Measurements from ENCODE around the gene TRAM2. TPM values are rescaled to one million over a fixed set of nuclear protein-coding genes. Genes with fewer than 3 reads are reported as not detected.
A peak's percentile ranks its signal among the peaks of the same experiment; 100 is the strongest.

Gene TRAM2
- total and polyA plus RNA-seq, 9 of the 15 experiments (the other 6 are each of a cell fraction or from before 2014, with no cell fraction given), result 2.6 to 13.3 (median 8.9) TPM

DNA sequence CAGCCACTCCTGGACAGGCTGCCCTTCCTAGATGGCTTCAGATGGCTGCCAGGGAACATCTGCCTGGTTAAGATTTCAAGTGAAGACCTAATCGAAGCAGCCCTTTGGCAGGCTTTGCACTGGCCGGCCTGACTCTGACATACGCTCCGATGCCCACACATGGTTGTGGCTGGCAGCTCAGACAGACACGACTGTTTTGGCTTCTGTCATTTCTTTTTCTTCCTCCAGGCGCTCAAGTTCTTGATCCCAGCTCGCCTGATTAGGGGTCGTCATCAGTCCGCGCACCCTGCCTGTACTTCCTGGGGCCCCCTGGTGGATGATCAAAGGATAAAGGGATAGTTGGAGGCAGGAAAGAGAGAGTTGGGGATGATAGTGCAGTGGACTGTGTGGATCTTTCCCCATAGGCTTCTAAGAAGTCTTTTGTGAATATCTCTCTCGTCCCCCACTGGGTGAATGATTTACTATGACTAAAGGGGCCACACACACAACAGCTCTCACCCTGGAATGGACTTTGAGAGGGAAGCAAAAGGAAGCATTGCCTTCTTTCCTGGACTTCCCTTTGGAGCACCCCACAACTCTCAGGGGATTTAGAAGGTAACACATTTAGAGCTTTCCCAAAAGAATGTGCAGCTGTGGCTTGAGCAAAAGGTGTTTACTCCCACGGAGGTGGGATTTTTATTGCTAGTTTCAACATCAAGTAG is 21.4 kb upstream of the TRAM2 start (continued):
- TF ChIP-seq, protein P1, sequence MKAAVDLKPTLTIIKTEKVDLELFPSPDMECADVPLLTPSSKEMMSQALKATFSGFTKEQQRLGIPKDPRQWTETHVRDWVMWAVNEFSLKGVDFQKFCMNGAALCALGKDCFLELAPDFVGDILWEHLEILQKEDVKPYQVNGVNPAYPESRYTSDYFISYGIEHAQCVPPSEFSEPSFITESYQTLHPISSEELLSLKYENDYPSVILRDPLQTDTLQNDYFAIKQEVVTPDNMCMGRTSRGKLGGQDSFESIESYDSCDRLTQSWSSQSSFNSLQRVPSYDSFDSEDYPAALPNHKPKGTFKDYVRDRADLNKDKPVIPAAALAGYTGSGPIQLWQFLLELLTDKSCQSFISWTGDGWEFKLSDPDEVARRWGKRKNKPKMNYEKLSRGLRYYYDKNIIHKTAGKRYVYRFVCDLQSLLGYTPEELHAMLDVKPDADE (conservative IDR thresholded peaks at IDR 0.05; ENCODE audit: control insufficient read depth, low read depth, low read length), result no peak
- TF ChIP-seq CTCFL (IDR thresholded peaks at IDR 0.05; ENCODE audit: borderline replicate concordance, insufficient read depth, low read depth, low read length, poor library complexity, severe bottlenecking) (peak; percentile 81), NR2C2 (CRISPR knock-in tag; IDR thresholded peaks at IDR 0.05) (no peak), NR2C2 (tag; IDR thresholded peaks at IDR 0.05) (no peak; the same call in 1 of the 2 replicates), HNRNPUL1 (IDR thresholded peaks at IDR 0.05; ENCODE audit: low read length) (no peak), TRIM24 (IDR thresholded peaks at IDR 0.05) (no peak), RBFOX2 (IDR thresholded peaks at IDR 0.05; ENCODE audit: low read depth, low read length) (peak; percentile 54), ZFP1 (CRISPR knock-in tag; IDR thresholded peaks at IDR 0.05) (no peak), ZMIZ1 (IDR thresholded peaks at IDR 0.05; ENCODE audit: low read depth in 2 of 2, low read length in 2 of 2) (peak in 1 of 2 experiments; percentile 22; a peak in 1 of 4 replicates), ZNF584 (CRISPR knock-in tag; IDR thresholded peaks at IDR 0.05; ENCODE audit: low read depth) (peak; percentile 52; the same call in 1 of the 2 replicates)
- TF ChIP-seq, protein P2, sequence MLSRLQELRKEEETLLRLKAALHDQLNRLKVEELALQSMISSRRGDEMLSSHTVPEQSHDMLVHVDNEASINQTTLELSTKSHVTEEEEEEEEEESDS (CRISPR knock-in tag; IDR thresholded peaks at IDR 0.05), result no peak
- TF ChIP-seq, protein P3, sequence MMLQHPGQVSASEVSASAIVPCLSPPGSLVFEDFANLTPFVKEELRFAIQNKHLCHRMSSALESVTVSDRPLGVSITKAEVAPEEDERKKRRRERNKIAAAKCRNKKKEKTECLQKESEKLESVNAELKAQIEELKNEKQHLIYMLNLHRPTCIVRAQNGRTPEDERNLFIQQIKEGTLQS (IDR thresholded peaks at IDR 0.05), result no peak
- TF ChIP-seq, protein P3 (CRISPR knock-in tag; conservative IDR thresholded peaks at IDR 0.05), result 0 out of 2 replicates have a peak, but pooled peaks have one; percentile 21
- TF ChIP-seq, protein P4, sequence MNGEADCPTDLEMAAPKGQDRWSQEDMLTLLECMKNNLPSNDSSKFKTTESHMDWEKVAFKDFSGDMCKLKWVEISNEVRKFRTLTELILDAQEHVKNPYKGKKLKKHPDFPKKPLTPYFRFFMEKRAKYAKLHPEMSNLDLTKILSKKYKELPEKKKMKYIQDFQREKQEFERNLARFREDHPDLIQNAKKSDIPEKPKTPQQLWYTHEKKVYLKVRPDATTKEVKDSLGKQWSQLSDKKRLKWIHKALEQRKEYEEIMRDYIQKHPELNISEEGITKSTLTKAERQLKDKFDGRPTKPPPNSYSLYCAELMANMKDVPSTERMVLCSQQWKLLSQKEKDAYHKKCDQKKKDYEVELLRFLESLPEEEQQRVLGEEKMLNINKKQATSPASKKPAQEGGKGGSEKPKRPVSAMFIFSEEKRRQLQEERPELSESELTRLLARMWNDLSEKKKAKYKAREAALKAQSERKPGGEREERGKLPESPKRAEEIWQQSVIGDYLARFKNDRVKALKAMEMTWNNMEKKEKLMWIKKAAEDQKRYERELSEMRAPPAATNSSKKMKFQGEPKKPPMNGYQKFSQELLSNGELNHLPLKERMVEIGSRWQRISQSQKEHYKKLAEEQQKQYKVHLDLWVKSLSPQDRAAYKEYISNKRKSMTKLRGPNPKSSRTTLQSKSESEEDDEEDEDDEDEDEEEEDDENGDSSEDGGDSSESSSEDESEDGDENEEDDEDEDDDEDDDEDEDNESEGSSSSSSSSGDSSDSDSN (IDR thresholded peaks at IDR 0.05; ENCODE audit: borderline replicate concordance in 1 of 2, low read depth in 2 of 2, low read length in 2 of 2), result no peak
